Dedifferentiated amniotic fluid mesenchymal stem cell (primary cell): ENCODE data around the gene SLX9.

Experiments
- DNase-seq: peaks from one replicate; pipeline ENCODE4 v3.0.0-alpha.2; 2016; ENCODE audit errors: extremely low spot score

Gene SLX9

DNA sequence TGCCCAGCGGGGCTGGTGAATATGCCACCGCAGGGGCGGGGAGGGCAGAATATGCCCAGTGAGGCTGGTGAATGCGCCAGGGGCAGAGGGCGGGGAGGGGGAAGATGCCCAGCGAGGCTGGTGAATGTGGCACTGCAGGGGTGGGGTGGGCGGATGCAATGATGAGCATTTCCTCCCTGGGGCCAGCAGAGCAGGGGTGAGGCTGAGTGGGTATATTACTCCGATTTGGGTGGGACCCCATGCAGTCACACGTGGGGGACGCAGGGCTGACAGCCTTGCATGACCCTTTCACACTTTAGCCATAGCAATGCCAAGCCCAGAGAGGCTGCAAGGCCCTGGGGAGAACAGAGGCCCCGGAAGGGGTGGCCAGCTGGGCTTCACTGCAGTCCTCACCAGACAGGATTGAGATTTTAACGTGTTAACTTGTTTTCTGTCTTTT is 9.3 kb upstream of the SLX9 start:
- DNase-seq = no peak

DNA sequence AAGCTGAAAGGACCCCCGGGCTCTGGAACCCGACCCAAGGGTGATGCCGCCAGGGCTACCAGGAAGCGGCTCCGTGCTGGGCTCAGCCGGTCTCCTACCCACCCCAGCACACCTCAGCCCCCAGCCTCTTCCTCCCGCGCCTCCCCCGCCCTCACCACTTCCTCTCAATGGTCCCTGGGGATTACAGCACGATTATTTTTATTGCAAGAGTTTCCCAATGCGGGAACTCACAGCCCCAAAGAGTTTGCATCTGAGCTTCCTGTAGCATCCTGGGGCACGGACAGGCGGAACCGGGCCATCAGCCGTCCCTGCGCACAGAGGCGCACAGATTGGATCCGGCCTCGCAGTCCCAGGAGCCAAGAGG is 8.7 kb upstream of the SLX9 start:
- no peak for DNase-seq

DNA sequence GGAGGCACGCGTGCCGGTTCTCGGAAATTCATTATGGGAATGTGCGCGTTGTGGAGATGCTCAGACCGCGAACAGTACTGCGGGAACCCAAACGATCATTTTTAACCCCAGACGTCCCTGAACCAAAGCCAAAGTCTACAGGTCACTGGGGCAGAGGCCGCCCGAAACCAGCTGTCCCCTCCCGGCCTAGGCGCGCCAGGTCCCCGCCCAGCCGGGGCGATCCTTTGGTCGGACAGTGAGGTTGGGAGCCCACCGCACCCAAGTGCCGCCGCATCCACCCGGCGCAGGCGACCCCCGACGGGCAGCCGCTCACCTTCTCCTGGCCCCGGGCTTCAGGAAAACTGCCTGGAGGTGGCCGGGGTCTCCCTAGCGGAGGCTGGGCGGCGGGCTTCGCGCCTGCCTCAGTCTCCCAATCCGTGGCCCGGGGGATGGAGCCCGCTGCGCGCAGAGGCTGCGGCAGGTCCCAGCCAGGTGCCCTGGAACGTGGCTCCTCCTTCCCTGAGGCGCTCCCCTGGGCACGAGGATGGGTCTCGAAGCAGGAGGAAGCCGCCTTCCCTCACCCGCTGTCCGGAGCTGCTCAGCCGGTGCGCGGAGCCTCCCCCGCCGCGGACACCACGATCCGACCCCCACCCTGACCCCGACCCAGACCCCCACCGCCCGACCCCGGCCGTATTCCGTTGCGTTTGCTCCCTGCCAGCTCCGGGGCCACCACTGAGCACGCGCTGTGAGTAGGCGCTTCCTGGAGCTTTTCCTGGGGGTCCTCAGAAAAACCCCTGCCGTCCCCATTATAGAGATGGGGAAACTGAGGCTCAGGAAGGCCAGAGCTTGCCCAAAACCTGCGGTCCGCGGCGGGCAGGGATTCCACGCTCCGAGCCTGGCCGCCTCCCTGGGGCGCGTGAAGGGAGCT is 8.1 kb upstream of the SLX9 start:
- no peak for DNase-seq

DNA sequence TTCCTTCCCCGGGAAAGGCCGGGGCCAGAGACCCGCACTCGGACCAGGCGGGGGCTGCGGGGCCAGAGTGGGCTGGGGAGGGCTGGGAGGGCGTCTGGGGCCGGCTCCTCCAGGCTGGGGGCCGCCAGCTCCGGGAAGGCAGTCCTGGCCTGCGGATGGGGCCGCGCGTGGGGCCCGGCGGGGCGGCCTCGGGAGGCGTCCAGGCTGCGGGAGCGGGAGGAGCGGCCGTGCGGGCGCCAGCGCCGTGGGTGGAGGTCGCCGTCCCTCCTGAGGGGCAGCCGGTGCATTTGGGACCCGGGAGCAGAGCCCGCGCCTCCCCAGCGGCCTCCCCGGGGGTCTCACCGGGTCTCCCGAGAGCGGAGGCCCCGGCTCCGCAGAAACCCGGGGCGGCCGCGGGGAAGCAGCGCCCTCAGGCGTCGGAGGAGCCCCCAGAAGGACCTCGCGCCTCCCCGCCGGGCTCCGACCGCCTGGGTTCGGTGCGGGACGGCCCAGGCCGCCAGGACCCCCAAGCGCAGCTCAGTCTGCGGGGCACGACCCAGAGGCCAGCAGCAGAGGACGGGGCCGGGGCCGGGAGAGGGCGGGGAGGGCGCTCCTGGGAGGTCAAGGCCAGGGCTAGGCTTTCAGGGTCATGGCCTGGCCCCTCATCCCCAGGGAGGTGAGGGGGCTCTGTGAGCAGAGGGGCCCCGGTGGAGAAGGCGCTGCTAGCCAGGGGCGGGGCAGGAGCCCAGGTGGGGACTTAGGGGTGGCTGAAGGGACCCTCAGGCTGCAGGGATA is 7.2 kb upstream of the SLX9 start:
- no peak for DNase-seq

DNA sequence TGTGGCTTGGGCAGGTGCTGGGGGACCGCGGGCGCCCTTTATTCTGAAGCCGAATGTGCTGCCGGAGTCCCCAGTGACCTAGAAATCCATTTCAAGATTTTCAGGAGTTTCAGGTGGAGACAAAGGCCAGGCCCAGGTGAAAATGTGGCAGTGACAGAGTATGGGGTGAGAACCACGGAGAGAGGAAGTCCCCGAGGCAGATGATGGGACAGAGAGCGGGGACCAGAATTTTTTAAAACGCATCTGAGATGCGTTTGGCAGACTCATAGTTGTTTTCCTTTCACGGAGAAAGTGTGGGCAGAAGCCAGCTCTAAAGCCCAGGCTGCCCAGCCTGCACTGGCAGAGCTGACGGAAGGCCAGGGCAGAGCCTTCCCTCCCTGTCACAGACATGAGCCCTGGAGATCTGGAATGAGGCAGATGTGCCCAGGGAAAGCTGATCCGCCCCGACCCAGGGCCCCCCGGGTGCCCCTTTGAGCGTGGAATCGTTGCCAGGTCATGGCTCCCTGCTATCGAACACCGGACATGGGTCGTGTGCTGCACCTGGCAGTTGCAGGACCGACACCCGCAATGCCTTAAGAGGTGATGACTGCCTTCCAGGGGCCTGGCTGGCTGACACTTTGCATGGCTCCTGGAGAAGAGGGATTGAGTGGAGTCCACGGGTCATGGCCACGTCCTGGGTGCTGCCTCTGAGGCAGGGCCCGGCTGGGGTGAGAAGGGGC is 6.5 kb upstream of the SLX9 start:
- no peak for DNase-seq

DNA sequence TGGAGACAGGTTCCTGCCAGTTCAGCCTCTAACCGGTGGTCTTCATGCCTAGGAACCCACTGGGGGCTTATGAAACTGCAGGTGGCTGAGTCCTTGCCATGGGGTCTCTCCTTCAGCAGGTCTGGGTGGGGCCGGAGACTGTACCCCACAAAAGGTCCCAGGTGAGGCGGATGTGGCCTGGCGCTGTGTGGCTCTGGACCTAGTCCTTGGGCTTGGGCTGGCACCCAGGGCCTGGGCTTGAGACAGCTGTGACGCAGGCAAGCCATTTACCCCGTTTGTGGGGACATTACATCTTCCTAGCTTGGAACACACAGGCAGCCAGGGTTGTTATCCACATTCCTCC is 5.9 kb upstream of the SLX9 start:
- no peak for DNase-seq

DNA sequence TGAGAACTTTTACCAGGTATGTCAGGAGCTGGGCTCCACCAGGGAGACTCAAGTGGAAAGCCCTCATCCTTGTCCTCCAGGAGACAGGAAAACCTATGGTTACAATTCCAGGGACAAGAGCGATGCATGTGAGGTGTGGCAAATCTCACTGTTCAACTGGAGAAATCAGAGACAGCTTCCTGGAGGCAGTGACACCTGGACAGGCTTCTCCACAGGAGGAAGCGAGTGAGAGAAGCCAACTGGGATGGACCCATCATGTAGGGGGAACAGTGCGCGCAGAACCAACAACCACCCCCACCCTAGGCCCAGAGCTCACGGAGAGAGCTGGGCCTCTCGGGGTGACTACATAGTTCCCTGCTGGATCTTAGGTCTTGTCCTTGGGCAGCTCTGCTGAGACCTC is 5.6 kb upstream of the SLX9 start:
- no peak for DNase-seq

DNA sequence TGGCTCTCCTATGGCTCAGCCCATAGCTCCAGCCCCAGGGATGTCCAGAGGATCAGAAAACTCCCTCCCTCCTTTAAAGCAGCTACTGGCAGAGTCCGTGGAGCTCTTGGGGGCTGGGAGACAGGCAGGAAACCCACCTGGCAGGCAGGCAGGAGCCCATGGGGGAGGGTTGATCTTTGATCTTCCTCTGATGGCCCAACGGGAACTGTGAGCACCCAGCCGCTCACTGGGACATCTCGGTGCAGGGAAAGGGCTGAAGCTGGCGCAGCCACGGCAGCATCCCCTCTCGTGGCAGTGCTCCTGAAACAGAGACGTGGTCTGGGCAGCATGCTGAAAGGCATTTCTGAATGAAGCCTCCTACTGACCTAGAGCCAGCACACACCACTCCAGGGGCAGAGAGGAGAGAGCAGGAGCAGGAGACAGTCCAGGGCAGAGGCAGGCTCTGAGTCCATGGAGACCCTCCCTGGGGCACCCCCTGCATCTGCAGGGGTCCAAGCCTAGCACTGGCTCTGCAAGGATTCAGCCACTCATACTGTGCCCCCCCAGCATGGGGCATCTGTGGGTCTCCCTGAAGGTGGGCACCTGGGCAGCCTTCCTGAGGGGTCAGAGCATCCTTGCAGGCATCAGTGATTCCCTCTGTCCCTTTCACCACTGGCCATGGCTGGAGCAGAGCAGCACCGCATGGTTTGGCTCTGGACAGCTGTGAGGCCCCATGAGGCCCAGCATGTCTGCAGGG is 4.9 kb upstream of the SLX9 start:
- DNase-seq = no peak

DNA sequence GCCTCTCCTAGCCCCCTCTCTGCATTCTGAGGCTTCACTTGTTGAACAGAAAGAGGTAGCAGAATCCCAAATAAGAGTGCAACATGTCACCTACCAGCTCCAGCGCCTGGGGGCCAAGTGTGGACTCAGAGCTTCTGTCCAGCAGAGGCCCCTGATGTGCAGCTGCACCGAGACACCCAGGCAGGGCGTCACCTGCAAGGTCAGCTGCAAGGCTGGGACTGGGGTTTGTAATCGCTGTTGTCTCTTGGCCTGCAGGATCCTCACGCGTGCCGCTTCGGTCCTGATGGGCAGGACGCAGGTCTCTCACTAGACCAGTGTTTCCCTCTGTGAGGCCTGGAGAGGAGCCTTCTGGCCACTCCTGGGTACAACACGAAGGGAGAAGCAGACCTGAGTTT is 4.3 kb upstream of the SLX9 start:
- DNase-seq = no peak

DNA sequence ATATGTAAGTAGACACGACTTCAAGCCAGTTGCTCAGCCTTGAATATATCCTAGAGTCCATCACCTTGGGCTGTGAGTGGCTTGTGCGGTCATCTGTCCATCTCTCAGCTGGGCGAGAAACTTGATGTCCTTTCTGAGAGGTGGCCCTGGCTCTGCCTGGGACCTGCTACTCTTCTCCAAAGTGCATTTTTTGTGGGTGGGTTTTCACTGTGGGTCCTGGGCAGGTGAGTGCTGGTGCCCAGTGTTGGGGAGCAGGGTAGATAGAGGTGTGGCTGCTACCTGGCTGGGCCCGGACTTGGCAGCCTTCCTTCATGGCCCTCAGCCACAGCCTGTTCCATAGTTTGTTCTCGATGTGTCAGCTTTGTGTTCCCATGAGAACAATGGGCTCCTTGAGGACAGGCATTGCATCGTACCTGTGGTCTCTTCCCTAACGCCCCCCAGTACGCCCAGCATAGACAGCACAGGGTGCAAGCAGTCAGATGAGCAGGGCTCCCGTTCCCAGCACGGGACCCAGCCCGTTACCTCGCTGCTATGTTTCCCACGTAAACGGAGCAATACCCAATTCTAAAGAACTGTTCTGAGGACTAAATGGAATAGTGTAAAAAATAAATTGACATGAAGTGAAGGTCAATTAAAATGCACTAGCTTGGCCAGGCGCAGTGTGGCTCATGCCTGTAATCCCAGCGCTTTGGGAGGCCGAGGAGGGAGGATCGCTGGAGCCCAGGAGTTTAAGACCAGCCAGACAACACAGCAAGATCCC is 877 bp upstream of the SLX9 start:
- DNase-seq = no peak

DNA sequence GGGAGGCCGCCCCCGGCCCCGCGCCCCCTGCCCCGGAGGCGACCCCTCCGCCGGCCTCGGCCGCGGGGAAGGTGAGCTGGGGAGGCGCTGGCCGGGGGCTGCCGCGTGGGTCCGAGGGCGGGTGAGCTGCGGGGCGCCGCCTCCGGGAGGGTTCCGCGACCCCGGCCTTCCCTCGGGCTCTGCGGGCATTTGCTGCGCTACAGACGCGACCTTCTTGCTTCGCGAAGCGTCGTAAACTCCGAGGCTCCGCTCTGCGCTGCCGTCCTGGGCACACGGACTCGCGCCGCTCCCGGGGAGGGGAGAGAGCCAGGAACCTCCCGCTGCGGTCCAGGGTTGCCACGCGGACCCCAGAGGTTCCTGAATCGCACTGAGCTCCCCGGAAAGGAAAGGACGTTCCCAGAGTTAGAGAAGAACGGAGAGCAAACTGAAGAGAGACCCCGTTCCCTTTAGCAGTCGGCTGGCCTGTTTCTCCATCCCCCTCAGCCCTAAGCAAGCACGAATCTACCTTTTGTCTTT is 345 bp downstream of the SLX9 start:
- no peak for DNase-seq

DNA sequence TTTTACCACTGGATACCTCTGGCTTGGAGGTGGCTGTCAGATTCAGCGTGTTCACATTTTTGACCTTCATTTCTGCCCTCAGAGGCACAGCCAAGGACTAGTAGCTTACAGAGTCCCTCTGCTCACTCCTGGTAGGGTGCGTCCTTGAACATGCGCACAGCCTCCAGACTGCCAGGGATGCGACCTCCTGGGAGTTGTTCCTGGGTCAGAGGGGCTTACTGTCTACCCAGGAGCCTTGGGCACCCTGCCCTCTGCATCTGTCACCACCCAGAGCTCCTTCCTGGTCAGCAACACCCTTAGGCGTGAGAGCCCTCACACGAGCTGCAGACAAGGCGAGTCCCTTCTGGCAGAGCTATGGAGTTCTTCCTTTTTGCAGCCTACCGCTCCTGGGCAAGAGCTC is 1.7 kb downstream of the SLX9 start:
- DNase-seq = no peak

DNA sequence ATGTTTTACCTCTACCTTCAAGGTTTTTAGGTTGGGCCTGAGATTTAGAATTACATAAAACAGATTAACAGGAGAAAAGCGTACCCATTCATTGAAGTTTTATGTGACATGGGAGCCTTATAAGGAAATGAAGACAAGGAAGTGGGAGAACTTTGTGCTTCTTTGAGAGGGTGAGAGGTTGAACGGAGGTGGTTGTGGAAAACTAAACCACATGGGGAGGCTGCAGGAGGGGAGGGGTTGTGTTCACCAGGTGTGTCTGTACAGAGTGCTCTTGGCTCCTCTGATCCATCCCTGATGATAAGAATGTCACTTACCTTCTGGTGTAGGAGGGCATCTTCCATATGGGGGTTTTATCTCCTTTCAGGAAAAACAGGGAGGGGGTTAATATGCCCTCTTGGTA is 2.7 kb downstream of the SLX9 start:
- no peak for DNase-seq

DNA sequence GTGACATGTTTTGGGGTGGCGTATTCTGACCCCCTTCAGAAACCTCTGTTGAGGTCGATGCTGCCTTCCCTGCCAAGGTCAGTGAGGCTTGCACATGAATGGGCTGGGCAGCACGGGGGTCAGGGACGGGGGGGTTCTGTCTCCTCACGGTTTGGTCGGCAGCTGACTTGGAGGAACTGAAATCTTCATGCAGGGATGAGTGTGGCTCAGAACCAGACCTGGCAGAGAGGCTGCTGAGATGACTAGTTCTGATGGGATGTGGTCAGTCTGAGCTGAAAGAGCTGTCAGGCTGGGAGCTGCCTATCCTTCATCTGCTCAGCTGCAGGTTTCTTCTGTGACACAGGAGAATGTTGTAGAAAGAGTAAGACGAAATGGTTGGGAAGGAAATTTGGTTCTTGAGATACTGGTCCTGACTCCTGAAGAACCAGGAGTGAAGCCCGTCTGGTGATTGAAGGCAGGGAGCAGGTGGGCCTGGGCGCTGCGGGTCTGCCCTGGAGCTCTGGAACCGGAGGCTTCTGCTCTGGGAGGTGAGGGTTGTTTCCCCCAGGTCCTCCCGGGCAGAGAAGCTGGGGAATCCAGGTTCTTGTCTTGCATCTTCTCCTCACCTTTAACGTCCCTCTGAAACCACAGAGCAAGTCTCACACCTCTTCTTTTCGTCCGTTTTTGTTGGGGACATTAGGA is 3.3 kb downstream of the SLX9 start:
- DNase-seq = no peak

DNA sequence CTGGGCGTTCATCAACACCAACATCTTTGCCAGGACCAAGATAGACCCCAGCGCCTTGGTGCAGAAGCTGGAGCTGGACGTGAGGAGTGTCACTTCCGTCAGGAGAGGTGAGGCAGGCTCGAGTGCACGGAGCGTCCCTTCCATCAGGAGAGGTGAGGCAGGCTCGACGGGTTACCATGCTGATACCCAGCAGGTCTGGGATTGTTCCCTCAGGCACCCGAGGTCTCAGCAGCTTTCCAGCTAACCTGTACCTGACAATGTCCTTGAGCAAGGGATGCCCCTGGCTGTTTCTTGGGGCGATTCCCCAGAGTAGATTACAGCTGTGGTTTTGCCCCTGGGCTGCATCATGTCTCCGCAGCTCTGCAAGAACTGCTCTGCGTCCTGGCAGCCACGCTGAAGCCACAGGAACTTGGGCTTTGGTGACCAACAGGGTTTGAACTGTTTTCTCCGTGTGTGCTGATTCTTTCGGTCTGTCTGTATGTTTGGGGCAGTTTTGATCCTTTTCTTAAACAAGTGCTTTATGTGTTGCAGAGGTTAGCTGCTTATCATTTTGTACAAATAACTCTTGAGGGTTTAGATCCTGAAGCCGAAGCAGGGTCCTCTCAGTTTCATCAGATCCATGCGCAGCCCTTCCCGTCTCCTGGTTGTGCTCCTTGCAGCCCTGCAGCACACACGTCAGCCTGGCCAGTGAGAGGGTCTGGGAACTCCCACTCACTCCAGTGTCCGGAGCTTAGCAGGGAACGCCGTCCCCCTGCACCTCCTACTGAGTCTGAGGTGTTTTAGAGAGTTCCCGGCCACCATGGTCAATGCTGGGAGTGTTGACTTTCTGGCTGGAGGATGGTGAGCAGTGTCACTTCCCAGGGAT is 4.1 kb downstream of the SLX9 start:
- no peak for DNase-seq

DNA sequence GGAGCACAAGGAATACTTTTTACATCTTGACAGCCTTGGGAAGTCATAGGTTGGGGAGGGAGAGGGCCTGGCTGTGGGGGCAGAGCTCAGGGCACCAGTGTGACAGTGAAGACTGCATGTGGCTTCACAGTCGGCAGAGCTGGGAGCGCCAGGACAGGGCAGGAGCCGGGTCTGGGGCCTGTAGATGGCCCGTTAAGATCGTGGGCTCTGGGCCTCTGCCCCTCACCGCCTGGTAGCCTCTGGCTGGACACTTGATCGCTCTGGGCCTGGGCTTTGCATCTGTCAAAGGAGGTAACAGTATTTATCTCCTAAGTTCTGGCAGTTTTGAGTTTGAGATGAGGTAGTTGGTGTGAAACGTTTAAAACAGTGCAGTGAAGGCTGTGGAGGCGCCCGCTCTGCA is 4.8 kb downstream of the SLX9 start:
- DNase-seq = no peak

DNA sequence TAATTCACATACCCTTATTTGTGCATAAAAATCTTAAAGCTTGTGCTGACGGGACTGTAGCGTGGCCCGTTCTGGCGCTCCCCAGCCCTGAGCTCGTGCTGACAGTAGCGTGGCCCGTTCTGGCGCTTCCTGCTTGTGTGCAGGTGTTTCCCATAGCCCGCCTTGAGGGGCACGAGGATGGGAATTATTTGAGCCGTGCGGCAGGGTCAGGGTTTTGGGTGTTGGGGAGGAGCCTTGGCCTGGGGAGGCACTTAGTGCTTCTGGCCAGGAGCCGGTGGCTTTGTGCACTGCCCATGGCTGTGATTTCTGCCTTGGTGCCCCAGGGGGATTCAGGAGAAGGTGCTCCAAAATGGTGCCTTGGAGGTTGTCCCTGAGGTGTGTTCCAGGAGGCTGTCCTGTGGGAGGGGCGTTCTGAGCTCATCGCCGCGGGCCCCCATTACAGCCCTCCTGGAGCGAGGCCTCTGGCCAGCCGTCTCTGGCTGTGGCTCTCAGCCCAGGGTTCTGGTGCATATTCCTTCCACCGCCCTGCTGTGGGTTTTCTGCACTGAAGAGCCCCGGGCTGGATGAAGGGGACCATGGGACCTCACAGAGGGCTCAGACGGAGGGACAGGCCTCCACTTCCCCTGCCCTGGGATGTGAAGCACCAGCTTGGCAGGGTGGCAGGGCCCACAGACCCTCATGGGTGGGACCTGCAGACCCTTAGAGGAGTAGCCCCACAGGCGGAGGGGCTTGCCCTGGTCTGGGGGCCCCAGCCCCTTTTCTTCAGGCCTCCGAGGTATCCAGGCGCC is 6.6 kb downstream of the SLX9 start:
- DNase-seq = no peak

DNA sequence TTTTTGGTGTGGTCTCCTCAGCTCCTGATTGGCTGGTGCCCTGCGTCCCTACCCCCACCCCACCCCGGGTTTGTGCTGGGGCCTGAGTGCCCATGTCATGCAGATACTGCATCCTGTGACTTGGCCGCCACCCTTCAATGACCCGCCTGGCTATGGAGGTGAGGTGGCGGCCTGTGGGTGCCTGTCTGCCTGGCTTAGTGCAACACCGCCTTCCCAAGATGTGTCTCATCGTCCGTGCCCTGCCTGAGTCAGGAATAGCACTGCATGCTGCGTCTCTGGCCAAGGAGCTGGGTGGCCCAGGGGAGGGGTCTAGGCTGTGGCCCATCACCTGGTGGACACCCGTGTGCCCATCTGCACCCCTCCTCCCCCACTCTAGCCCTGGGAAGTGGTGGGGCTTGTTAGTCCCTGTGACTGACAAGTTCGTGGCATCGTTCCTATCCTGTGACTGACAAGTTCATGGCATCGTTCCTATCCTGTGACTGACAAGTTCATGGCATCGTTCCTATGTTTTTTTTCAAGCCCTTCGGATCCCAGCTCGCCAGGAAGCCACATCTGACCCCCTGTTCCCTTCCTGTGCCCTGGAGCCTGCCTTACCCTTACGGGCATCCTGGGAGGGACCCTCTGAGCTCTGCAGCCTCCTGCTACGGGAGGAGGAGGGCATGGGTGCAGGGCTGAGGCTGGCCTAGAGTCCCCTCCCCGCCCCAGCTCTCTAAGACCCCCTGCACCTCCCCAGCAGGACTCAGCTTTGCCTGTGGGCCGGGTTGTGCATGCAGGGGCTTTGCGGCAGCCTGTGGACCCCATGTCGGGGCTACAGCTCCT is 7.5 kb downstream of the SLX9 start:
- DNase-seq = no peak
